ENCODE data around the gene TSPAN9.

Gene TSPAN9

DNA sequence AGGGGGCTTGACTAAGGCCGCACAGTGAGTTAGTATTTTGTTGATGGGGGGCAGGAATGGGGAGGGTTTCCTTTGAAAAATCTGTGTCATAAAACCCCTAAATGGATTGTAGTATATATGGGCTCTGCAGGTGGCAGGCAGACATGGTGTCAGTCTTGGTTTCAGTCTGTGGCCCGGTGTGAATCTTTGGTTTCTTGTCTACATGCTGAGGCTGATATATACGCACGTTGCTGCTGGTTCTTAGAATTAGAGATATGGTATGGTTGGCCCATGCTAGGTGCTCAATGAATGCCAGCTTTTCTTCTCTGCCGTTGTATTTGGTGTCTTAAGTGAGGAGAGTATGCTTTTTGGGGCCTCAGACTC lies 73.1 kb downstream of the TSPAN9 start:
- no peak for DNase-seq
- Histone ChIP-seq H3K4me3 (ENCODE audit: low read length) (no peak overlapping the region), H2BK5ac (ENCODE audit: low read length) (peak overlapping the region; percentile 2), H3K23ac (ENCODE audit: low read length) (no peak overlapping the region), H3K27ac (ENCODE audit: low read depth, low read length) (peak overlapping the region; percentile 36), H2BK120ac (ENCODE audit: low read depth, low read length) (no peak overlapping the region), H3K36me3 (ENCODE audit: control insufficient read depth, insufficient read depth, low read length) (no peaks in the 10 kb centered on the region), H3K4me1 (ENCODE audit: control insufficient read depth, low read depth, low read length) (peaks cover 19% of the 10 kb centered on the region), H3K4me2 (ENCODE audit: low read length) (no peak overlapping the region), H4K8ac (ENCODE audit: low read depth, low read length) (no peak overlapping the region), H3K79me1 (ENCODE audit: low read length) (no peaks in the 10 kb centered on the region), H4K5ac (ENCODE audit: low read length) (no peak overlapping the region), H3K27me3 (ENCODE audit: insufficient read depth, low read length, poor library complexity) (no peaks in the 10 kb centered on the region), H3K56ac (ENCODE audit: low read length) (no peak overlapping the region), H2AK5ac (ENCODE audit: low read length) (no peak overlapping the region), H2BK15ac (replicated peaks; ENCODE audit: low read depth) (no peak overlapping the region), H3K9ac (ENCODE audit: low read length) (no peak overlapping the region), H3K18ac (ENCODE audit: low read length) (peak overlapping the region; percentile 22), H3K79me2 (ENCODE audit: control insufficient read depth, insufficient read depth, low read length) (no peaks in the 10 kb centered on the region), H3K4ac (ENCODE audit: low read depth, low read length) (no peak overlapping the region)
- no CpG with 5 or more reads among the region's 5 CpGs for WGBS (ENCODE audit: extremely low coverage, insufficient coverage, low lambda C conversion rate)

DNA sequence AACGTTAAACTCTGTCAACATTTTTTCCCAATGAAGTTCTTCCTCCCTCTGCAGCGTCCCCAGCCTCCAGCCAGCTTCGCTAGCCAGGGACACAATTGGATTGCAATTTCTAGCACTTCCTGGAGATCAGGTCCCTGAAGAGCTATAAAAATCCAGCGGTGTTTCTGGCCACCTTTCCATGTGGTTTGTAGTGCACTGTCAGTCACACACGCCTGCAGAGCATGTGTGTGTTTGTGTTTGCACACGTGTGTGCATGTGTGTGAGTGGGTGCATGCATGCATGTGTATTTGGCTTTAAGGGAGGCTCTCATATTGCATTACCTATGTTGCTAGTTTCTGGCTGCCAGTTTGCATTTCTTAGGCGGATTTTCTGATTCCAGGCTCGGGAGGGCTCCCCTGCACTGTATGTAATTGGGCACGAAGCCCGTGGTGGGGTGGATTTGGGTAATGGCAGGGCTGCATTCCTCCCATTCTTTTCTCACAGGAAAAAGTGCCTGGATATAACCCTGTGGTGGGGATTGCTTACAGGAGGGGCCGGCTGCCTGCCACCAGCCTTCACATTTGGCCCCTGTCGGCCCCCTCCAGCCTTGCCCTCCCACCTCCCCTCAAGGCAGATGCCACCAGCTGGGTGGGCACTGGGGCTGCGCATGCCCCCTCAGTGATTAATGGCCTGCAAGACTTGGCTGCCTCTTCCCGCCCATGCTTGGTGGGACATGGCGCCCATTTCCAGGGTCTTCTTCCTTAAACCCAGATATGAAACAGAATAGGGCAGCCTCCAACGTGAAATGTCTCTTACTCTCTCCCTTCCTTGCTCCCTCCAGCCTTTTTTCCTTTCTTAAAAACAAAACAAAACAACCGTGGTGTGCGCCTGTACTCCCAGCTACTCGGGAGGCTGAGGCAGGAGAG lies 74.0 kb downstream of the TSPAN9 start:
- Histone ChIP-seq H2BK5ac (ENCODE audit: low read length) (peak overlapping the region; percentile 56), H4K5ac (ENCODE audit: low read length) (no peak overlapping the region), H3K27me3 (ENCODE audit: insufficient read depth, low read length, poor library complexity) (no peaks in the 10 kb centered on the region), H3K79me1 (ENCODE audit: low read length) (no peaks in the 10 kb centered on the region), H2AK5ac (ENCODE audit: low read length) (no peak overlapping the region), H3K23ac (ENCODE audit: low read length) (peak overlapping the region; percentile 3), H3K27ac (ENCODE audit: low read depth, low read length) (peak overlapping the region; percentile 36), H2BK15ac (replicated peaks; ENCODE audit: low read depth) (no peak overlapping the region), H3K56ac (ENCODE audit: low read length) (peak overlapping the region; percentile 79), H3K4me2 (ENCODE audit: low read length) (peak overlapping the region; percentile 24), H4K8ac (ENCODE audit: low read depth, low read length) (no peak overlapping the region), H3K79me2 (ENCODE audit: control insufficient read depth, insufficient read depth, low read length) (no peaks in the 10 kb centered on the region), H3K36me3 (ENCODE audit: control insufficient read depth, insufficient read depth, low read length) (no peaks in the 10 kb centered on the region), H3K18ac (ENCODE audit: low read length) (peak overlapping the region; percentile 20), H2BK120ac (ENCODE audit: low read depth, low read length) (peak overlapping the region; percentile 30), H3K4me1 (ENCODE audit: control insufficient read depth, low read depth, low read length) (peaks cover 26% of the 10 kb centered on the region), H3K4ac (ENCODE audit: low read depth, low read length) (no peak overlapping the region), H3K4me3 (ENCODE audit: low read length) (no peak overlapping the region), H3K9ac (ENCODE audit: low read length) (peak overlapping the region; percentile 35)
- DNase-seq, result peak; percentile 84
- no CpG with 5 or more reads among the region's 19 CpGs for WGBS (ENCODE audit: extremely low coverage, insufficient coverage, low lambda C conversion rate)

DNA sequence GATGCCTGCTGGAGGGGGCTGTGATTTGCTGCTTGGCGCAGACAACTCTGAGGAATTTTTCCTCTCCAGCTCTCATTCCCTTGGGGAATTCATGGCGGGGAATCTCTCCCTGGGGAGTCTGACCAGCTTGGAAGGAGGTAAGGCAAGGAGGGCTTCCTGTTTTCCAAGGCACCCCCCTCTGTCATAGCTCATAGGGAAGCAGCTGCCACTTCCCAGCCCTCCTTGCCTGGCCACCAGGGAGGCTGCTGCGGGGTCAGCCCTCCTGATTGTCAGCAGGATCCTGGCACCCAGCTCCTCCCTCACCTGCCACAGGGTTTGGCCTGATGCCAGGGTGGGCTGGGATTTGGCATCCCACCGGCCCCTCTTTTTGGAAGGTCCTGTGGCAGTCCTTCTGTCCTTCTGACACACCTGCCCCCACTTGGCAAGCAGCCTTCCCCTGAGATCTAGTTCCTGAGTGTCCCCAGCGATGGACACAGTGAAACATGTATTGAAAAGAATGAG lies 74.9 kb downstream of the TSPAN9 start:
- H4K5ac ChIP-seq (ENCODE audit: low read length), result no peak overlapping the region
- H3K27ac ChIP-seq (ENCODE audit: low read depth, low read length), result peak overlapping the region; percentile 57
- peak overlapping the region; percentile 5 for H3K18ac ChIP-seq (ENCODE audit: low read length)
- H3K23ac ChIP-seq (ENCODE audit: low read length), result no peak overlapping the region
- H3K4me3 ChIP-seq (ENCODE audit: low read length), result no peak overlapping the region
- DNase-seq, result peak; percentile 92
- H3K36me3 ChIP-seq (ENCODE audit: control insufficient read depth, insufficient read depth, low read length), result no peaks in the 10 kb centered on the region
- H4K8ac ChIP-seq (ENCODE audit: low read depth, low read length), result no peak overlapping the region
- no peaks in the 10 kb centered on the region for H3K79me1 ChIP-seq (ENCODE audit: low read length)
- peak overlapping the region; percentile 51 for H3K56ac ChIP-seq (ENCODE audit: low read length)
- WGBS (ENCODE audit: extremely low coverage, insufficient coverage, low lambda C conversion rate), result no CpG with 5 or more reads among the region's 5 CpGs
- no peak overlapping the region for H3K9ac ChIP-seq (ENCODE audit: low read length)
- no peak overlapping the region for H3K4ac ChIP-seq (ENCODE audit: low read depth, low read length)
- H3K79me2 ChIP-seq (ENCODE audit: control insufficient read depth, insufficient read depth, low read length), result no peaks in the 10 kb centered on the region
- no peak overlapping the region for H2BK15ac ChIP-seq (replicated peaks; ENCODE audit: low read depth)
- H2BK5ac ChIP-seq (ENCODE audit: low read length), result no peak overlapping the region
- H2BK120ac ChIP-seq (ENCODE audit: low read depth, low read length), result no peak overlapping the region
- H3K4me1 ChIP-seq (ENCODE audit: control insufficient read depth, low read depth, low read length), result peaks cover 26% of the 10 kb centered on the region
- H2AK5ac ChIP-seq (ENCODE audit: low read length), result no peak overlapping the region
- no peak overlapping the region for H3K4me2 ChIP-seq (ENCODE audit: low read length)
- no peaks in the 10 kb centered on the region for H3K27me3 ChIP-seq (ENCODE audit: insufficient read depth, low read length, poor library complexity)

DNA sequence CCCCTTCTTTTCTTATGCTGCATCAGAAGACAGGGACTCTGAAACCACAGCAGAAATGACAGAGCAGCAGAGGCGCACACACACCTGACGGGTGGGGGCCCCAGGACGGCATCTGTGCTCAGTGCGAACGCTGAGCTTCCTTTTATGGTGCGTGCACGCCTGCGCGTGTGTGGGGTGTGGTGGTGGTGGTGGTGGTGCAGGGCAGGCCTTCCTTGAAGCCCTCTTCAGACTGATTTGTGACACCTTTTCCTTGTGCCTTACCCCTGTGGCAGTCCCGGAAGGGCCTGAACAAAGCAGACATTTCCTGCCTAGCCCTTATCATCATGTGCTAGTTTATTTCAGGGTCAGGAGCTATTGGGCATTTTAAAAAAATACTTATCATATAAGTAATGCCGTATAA lies 75.7 kb downstream of the TSPAN9 start:
- Histone ChIP-seq H3K18ac (ENCODE audit: low read length) (no peak overlapping the region), H2AK5ac (ENCODE audit: low read length) (no peak overlapping the region), H2BK120ac (ENCODE audit: low read depth, low read length) (no peak overlapping the region), H3K4ac (ENCODE audit: low read depth, low read length) (no peak overlapping the region), H3K27ac (ENCODE audit: low read depth, low read length) (no peak overlapping the region), H3K4me3 (ENCODE audit: low read length) (no peak overlapping the region), H3K4me1 (ENCODE audit: control insufficient read depth, low read depth, low read length) (peaks cover 27% of the 10 kb centered on the region), H2BK5ac (ENCODE audit: low read length) (no peak overlapping the region), H3K56ac (ENCODE audit: low read length) (no peak overlapping the region), H3K79me1 (ENCODE audit: low read length) (no peaks in the 10 kb centered on the region), H4K5ac (ENCODE audit: low read length) (no peak overlapping the region), H3K9ac (ENCODE audit: low read length) (no peak overlapping the region), H3K79me2 (ENCODE audit: control insufficient read depth, insufficient read depth, low read length) (no peaks in the 10 kb centered on the region), H3K27me3 (ENCODE audit: insufficient read depth, low read length, poor library complexity) (no peaks in the 10 kb centered on the region), H3K36me3 (ENCODE audit: control insufficient read depth, insufficient read depth, low read length) (no peaks in the 10 kb centered on the region), H2BK15ac (replicated peaks; ENCODE audit: low read depth) (no peak overlapping the region), H3K4me2 (ENCODE audit: low read length) (no peak overlapping the region), H3K23ac (ENCODE audit: low read length) (no peak overlapping the region), H4K8ac (ENCODE audit: low read depth, low read length) (no peak overlapping the region)
- no CpG with 5 or more reads among the region's 11 CpGs for WGBS (ENCODE audit: extremely low coverage, insufficient coverage, low lambda C conversion rate)
- no peak for DNase-seq

DNA sequence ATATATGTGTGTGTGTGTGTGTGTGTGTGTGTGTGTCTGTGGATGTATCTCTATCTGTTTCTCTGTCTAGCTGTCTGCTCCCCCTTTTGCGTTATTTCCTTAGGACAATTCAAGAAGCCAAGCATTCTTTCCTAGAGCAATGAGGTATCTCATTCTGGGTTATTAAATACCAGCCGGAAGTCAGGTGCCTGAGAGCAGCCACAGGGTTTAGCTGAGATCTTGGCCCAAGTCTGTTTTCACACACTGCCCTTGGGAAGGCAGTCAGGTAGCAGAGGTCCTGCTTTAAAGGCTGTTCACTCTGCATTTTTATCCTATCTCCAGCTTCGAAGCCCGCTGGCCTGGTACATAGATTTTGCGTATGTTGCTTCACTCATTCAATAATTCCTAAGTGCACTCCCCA lies 76.8 kb downstream of the TSPAN9 start:
- no peaks in the 10 kb centered on the region for H3K36me3 ChIP-seq (ENCODE audit: control insufficient read depth, insufficient read depth, low read length)
- no peaks in the 10 kb centered on the region for H3K79me2 ChIP-seq (ENCODE audit: control insufficient read depth, insufficient read depth, low read length)
- no peak overlapping the region for H2BK120ac ChIP-seq (ENCODE audit: low read depth, low read length)
- H3K23ac ChIP-seq (ENCODE audit: low read length), result no peak overlapping the region
- H3K9ac ChIP-seq (ENCODE audit: low read length), result no peak overlapping the region
- H3K18ac ChIP-seq (ENCODE audit: low read length), result no peak overlapping the region
- no peak overlapping the region for H3K4me2 ChIP-seq (ENCODE audit: low read length)
- no peak overlapping the region for H2AK5ac ChIP-seq (ENCODE audit: low read length)
- no peak for DNase-seq
- no peak overlapping the region for H2BK5ac ChIP-seq (ENCODE audit: low read length)
- no peaks in the 10 kb centered on the region for H3K79me1 ChIP-seq (ENCODE audit: low read length)
- no peak overlapping the region for H4K5ac ChIP-seq (ENCODE audit: low read length)
- WGBS (ENCODE audit: extremely low coverage, insufficient coverage, low lambda C conversion rate), result no CpG with 5 or more reads among the region's 5 CpGs
- H3K56ac ChIP-seq (ENCODE audit: low read length), result no peak overlapping the region
- no peaks in the 10 kb centered on the region for H3K27me3 ChIP-seq (ENCODE audit: insufficient read depth, low read length, poor library complexity)
- H2BK15ac ChIP-seq (replicated peaks; ENCODE audit: low read depth), result no peak overlapping the region
- no peak overlapping the region for H3K4me3 ChIP-seq (ENCODE audit: low read length)
- no peak overlapping the region for H4K8ac ChIP-seq (ENCODE audit: low read depth, low read length)
- H3K4me1 ChIP-seq (ENCODE audit: control insufficient read depth, low read depth, low read length), result peaks cover 27% of the 10 kb centered on the region
- no peak overlapping the region for H3K4ac ChIP-seq (ENCODE audit: low read depth, low read length)
- H3K27ac ChIP-seq (ENCODE audit: low read depth, low read length), result no peak overlapping the region
